Activated B cell treated with CpG ODN at 0.5 μM for 24 hours (primary cell): ENCODE measurements around the gene BMAL1. TPM values are rescaled to one million over a fixed set of nuclear protein-coding genes. Genes with fewer than 3 reads are reported as not detected.

Experiments
- ATAC-seq: fragments of 200-7000 bp; cut with Tn5 transposase; one replicate; pipeline ENCODE4 v1.10.0; 2021; ENCODE audit warnings: low read depth, mild to moderate bottlenecking, moderate library complexity
- CTCF ChIA-PET: fragments of 350-600 bp; sonication (Branson Sonifier 250); formaldehyde crosslinking; loops from one replicate; lab custom pipeline; 2021; ENCODE audit warnings: antibody characterized with exemption; lab: Charles Lee
- POLR2A ChIA-PET: fragments of 350-600 bp; sonication (Branson Sonifier 250); formaldehyde crosslinking; loops from one replicate; lab custom pipeline; 2021; ENCODE audit warnings: antibody characterized with exemption; lab: Charles Lee
- DNase-seq: peaks from one replicate; pipeline ENCODE4 v3.0.0; 2022
- H3K27ac Mint-ChIP-seq: one replicate; pipeline ENCODE4 v1.8.0; 2020; ENCODE audit warnings: mixed read lengths
- H3K27me3 Mint-ChIP-seq: one replicate; pipeline ENCODE4 v1.8.0; 2021; ENCODE audit warnings: mixed read lengths
- H3K36me3 Mint-ChIP-seq: one replicate; pipeline ENCODE4 v1.8.0; 2021; ENCODE audit warnings: low read depth, mixed read lengths
- H3K4me1 Mint-ChIP-seq: one replicate; pipeline ENCODE4 v1.8.0; 2021; ENCODE audit warnings: mixed read lengths
- H3K4me3 Mint-ChIP-seq: one replicate; pipeline ENCODE4 v1.8.0; 2020; ENCODE audit warnings: mild to moderate bottlenecking, mixed read lengths
- H3K9me3 Mint-ChIP-seq: one replicate; pipeline ENCODE4 v1.8.0; 2020; ENCODE audit warnings: mixed read lengths
- intact Hi-C: fragments of 100-400 bp; cut with micrococcal nuclease; formaldehyde crosslinking; loops from one replicate; pipeline ENCODE4 v1.15.1; 2024
- total RNA-seq: library from RNA; stranded (reverse); gene quantifications from 2 replicates; pipeline ENCODE4 v1.2.3, GENCODE V29; 2022
- TF ChIP-seq, protein P1 (sequence below): fragments of 200-600 bp; IDR thresholded peaks from one replicate; pipeline ENCODE4 v1.8.0; 2022; ENCODE audit warnings: antibody characterized with exemption, mild to moderate bottlenecking

The BMAL1 gene
- 21.9 and 30.1 TPM in 2 replicates for total RNA-seq

DNA sequence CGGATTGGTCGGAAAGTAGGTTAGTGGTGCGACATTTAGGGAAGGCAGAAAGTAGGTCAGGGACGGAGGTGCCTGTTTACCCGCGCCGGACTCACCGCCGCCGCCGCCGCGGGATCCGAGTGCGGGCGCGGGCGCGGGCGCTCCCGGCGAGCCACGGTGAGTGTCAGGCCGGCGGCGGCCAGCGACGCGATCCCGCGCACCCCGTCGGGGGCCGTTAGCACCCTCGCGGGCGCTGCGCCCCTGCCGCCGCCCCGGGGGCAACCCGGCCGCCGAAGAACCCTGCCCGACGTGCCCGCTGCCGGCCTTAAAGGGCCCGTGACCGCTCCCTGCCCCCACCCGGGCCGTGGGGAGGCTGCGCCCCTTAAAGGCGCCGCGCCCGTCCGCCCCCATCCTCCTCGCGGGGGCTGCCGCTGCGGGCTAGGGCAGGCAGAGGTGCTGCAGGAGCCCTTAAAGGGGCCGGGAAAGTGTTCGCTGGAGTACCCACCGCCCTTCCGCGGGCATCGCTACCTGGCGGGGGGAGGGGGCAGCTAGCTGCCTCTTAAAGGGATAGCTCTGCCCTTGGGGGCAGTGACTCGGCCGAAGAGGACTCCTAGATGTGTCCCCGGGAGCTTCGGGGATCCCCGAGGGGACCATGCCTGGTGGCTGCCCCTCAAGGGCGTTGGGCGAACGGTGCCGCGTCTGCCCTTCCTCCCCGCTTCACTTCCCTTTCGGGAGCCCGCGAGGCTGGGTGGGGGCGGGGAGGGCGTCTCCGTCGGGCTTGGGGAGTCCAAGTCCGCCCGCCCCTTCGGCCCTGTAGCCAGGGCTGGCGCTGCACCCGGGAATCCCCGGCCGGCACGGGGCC lies at the start of gene BMAL1:
BMAL1 (plus strand) TSS at position 23 of the 841 bp plus-strand sequence. CDS start 76,519 bp downstream, outside the sequence.
- Mint-ChIP-seq H3K36me3 (peaks cover 8% of the 10 kb centered on the region), H3K27me3 (peaks cover 6% of the 10 kb centered on the region), H3K9me3 (no peaks in the 10 kb centered on the region), H3K4me3 (peak within 1 kb of the TSS; percentile 97), H3K4me1 (peaks cover 38% of the 10 kb centered on the region), H3K27ac (peak within 1 kb of the TSS; percentile 82)
- POLR2A ChIA-PET, result interaction anchor here (1.1 kb wide), 1 partner anchor 186 kb away, joined by 5 read pairs; no protein-coding TSS in a partner anchor
- ATAC-seq (peak; percentile 13), DNase-seq (peak; percentile 57)
- intact Hi-C loops, result loop anchor here (1.0 to 5.0 kb wide), 8 partner anchors 38 to 1694 kb away; partner anchors contain the start of genes BTBD10, CALCA, CYP2R1 and FAR1
- CTCF ChIA-PET, result interaction anchor here (2.0 kb wide), 1 partner anchor 66 kb away, joined by 7 read pairs; no protein-coding TSS in a partner anchor
- TF ChIP-seq, protein P1, sequence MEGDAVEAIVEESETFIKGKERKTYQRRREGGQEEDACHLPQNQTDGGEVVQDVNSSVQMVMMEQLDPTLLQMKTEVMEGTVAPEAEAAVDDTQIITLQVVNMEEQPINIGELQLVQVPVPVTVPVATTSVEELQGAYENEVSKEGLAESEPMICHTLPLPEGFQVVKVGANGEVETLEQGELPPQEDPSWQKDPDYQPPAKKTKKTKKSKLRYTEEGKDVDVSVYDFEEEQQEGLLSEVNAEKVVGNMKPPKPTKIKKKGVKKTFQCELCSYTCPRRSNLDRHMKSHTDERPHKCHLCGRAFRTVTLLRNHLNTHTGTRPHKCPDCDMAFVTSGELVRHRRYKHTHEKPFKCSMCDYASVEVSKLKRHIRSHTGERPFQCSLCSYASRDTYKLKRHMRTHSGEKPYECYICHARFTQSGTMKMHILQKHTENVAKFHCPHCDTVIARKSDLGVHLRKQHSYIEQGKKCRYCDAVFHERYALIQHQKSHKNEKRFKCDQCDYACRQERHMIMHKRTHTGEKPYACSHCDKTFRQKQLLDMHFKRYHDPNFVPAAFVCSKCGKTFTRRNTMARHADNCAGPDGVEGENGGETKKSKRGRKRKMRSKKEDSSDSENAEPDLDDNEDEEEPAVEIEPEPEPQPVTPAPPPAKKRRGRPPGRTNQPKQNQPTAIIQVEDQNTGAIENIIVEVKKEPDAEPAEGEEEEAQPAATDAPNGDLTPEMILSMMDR, result no peak

DNA sequence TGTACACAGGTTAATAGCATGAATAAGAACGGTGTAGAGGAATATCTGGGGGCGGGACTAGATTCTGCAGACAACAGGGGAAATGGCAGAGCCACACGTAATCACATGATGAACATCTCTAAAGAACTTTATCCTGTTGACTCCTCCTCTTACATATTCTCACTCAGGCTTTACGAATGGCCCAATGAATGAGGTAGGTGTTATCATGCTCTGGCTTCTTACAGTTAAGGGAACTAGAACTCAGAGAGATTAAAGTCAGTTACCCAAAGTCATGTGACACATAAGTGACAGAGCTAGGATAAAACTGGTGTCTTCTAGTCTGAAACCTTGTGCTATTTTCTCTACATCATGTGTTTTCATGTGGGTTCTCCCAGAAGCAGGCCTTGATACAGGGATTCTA lies 49.0 kb upstream of the BMAL1 start:
- TF ChIP-seq, protein P1, result no peak
- ATAC-seq, result peak; percentile 66
- H3K9me3 Mint-ChIP-seq, result no peaks in the 10 kb centered on the region
- H3K27me3 Mint-ChIP-seq, result no peaks in the 10 kb centered on the region
- POLR2A ChIA-PET, result no interaction called here
- intact Hi-C loops, result no loop called here
- H3K4me3 Mint-ChIP-seq, result peak overlapping the region; percentile 21
- no peaks in the 10 kb centered on the region for H3K36me3 Mint-ChIP-seq
- peak overlapping the region; percentile 21 for H3K27ac Mint-ChIP-seq
- no peak for DNase-seq
- peaks cover 28% of the 10 kb centered on the region for H3K4me1 Mint-ChIP-seq
- CTCF ChIA-PET, result interaction anchor here (1.3 kb wide), 1 partner anchor 13 kb away, joined by 3 read pairs; no protein-coding TSS in a partner anchor

DNA sequence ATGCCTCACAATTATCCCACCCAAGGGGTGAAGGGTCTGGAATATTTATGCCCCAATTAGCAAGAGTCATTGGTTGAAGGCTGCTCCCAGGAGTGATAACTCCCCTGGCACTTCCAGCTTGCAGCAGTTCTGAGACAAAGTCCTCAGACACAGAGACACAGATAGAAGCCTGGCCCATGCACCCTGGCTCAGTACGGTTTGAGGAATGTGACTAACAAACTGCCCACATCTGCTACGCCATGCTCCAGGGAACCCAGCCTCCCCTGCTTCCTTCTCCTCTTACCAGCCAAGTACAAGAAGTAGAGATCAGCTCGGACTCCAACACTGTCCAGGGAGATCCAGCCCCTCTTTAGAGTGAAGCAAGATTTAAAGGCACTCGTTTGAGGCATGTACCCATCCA lies 48.5 kb upstream of the BMAL1 start:
- ATAC-seq, result peak; percentile 34

DNA sequence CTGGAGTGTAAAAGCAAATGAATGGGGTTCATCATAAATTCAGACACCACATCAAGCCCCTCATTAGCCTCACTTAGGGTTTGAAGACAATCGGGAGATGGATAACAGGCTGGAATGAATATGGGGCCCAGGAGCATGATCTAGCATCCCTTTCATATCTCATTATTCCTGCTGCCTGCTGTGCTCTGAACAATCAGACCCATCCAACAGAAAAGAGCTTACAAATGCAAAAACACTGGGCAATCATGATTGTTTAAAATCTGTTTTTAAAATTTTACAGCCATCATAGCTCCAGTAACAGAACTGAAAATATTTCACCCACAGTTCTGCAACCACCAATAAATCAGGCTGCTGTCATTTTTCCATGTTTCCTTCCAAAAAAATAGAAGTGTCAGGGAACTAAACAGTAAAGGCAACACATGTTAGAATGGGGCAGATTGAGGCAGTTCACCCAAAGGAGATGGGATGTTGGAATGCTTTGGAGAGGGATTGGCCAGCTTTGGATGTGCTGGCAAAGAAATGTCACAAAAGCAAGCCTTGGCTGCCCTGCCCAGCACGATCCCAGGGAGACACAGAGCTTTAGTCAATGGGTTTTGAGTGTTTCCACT lies 47.8 kb upstream of the BMAL1 start:
- no peak overlapping the region for H3K27ac Mint-ChIP-seq
- ChIA-PET CTCF (no interaction called here), POLR2A (interaction anchor here (0.6 kb wide), 1 partner anchor 47 kb away, joined by 3 read pairs; no protein-coding TSS in a partner anchor)
- no peaks in the 10 kb centered on the region for H3K9me3 Mint-ChIP-seq
- TF ChIP-seq, protein P1, result no peak
- ATAC-seq (no peak), DNase-seq (no peak)
- no peaks in the 10 kb centered on the region for H3K27me3 Mint-ChIP-seq
- intact Hi-C loops, result no loop called here
- H3K4me1 Mint-ChIP-seq, result peaks cover 28% of the 10 kb centered on the region
- no peak overlapping the region for H3K4me3 Mint-ChIP-seq
- H3K36me3 Mint-ChIP-seq, result no peaks in the 10 kb centered on the region

More for the DNA sequence above, 48.5 kb upstream of the BMAL1 start:
- Mint-ChIP-seq H3K4me3 (peak overlapping the region; percentile 21), H3K27ac (peak overlapping the region; percentile 21), H3K27me3 (no peaks in the 10 kb centered on the region), H3K4me1 (peaks cover 28% of the 10 kb centered on the region), H3K9me3 (no peaks in the 10 kb centered on the region), H3K36me3 (no peaks in the 10 kb centered on the region)
- DNase-seq, result no peak
- TF ChIP-seq, protein P1, result no peak
- intact Hi-C loops, result no loop called here
- ChIA-PET POLR2A (no interaction called here), CTCF (interaction anchor here (1.3 kb wide), 1 partner anchor 13 kb away, joined by 3 read pairs; no protein-coding TSS in a partner anchor)
